Bronchial epithelial cell (primary cell): ENCODE measurements around the gene ZNF423. TPM values are rescaled to one million over a fixed set of nuclear protein-coding genes. Genes with fewer than 3 reads are reported as not detected.

Experiments
- DNase-seq: peaks from one replicate; pipeline ENCODE4 v3.0.0-alpha.2; 2010; ENCODE audit warnings: low read depth
- FAIRE-seq: peaks from 2 replicates; lab custom pipeline; 2011; peaks lifted over from hg19 to GRCh38; lab: Jason Lieb, UNC
- H3K27me3 ChIP-seq: 2 replicates; pipeline ENCODE4 v1.5.1; 2011; ENCODE audit warnings: low read length; ENCODE audit not compliant: control insufficient read depth, insufficient read depth
- H3K36me3 ChIP-seq: 2 replicates; pipeline ENCODE4 v1.5.1; 2011; ENCODE audit warnings: low read length; ENCODE audit not compliant: control insufficient read depth, insufficient read depth
- H3K4me3 ChIP-seq: 2 replicates; pipeline ENCODE4 v1.5.1; 2011; ENCODE audit warnings: mild to moderate bottlenecking, low read depth, low read length, control low read depth
- CTCF ChIP-seq: IDR thresholded peaks from 2 replicates; pipeline ENCODE4 v1.5.1; 2011; ENCODE audit warnings: mild to moderate bottlenecking, moderate library complexity, low read length, control low read depth, inconsistent platforms; ENCODE audit not compliant: insufficient read depth, severe bottlenecking
- total RNA-seq: library from RNA; depleted of rRNA; stranded (reverse); fragments of >200 nt; gene quantifications from 2 replicates; pipeline ENCODE4 v1.2.1, GENCODE V29; 2014

ZNF423 gene
- total RNA-seq, 1 donor from 2014 or later = under 0.01 TPM

GRCh38 chr16:49520492-49521038 is 335.3 kb downstream of the ZNF423 start:
- H3K27me3 ChIP-seq = no peaks in the 10 kb centered on the region
- FAIRE-seq (no peak), DNase-seq (no peak)
- H3K36me3 ChIP-seq = no peaks in the 10 kb centered on the region
- no peak for TF ChIP-seq CTCF
- no peak overlapping the region for H3K4me3 ChIP-seq

- Histone ChIP-seq H3K36me3 (no peaks in the 10 kb centered on the region), H3K27me3 (no peaks in the 10 kb centered on the region), H3K4me3 (no peak overlapping the region)
- no peak for DNase-seq
- no peak for TF ChIP-seq CTCF
- FAIRE-seq = no peak
Observed at GRCh38 chr16:49519741-49520140, 336.2 kb downstream of the ZNF423 start.

GRCh38 chr16:49519008-49519656 is 336.8 kb downstream of the ZNF423 start:
- no peak for FAIRE-seq
- no peak for TF ChIP-seq CTCF

GRCh38 chr16:49516382-49517036 is 339.4 kb downstream of the ZNF423 start:
- TF ChIP-seq CTCF = no peak
- Histone ChIP-seq H3K36me3 (no peaks in the 10 kb centered on the region), H3K27me3 (no peaks in the 10 kb centered on the region), H3K4me3 (no peak overlapping the region)
- no peak for FAIRE-seq
- DNase-seq = no peak

More at GRCh38 chr16:49519008-49519656, 336.8 kb downstream of the ZNF423 start:
- Histone ChIP-seq H3K36me3 (no peaks in the 10 kb centered on the region), H3K4me3 (no peak overlapping the region), H3K27me3 (no peaks in the 10 kb centered on the region)
- no peak for DNase-seq

- DNase-seq (no peak), FAIRE-seq (no peak)
- no peak for TF ChIP-seq CTCF
- Histone ChIP-seq H3K4me3 (no peak overlapping the region), H3K36me3 (no peaks in the 10 kb centered on the region), H3K27me3 (no peaks in the 10 kb centered on the region)
Observed at GRCh38 chr16:49515861-49516260, 340.1 kb downstream of the ZNF423 start.
